RWPE1 (cell line): ENCODE data around the gene APLF.
A peak's percentile ranks its signal among the peaks of the same experiment; 100 is the strongest.
"Not testable (repeated sequence)": the region's sequence is repeated elsewhere in the genome, so short reads cannot be mapped to it uniquely, and the experiment has no call there.

Experiments
- CTCF ChIA-PET: fragments of 350-600 bp; sonication (Branson Sonifier 250); formaldehyde crosslinking; extraction: SDS; loops from one replicate; lab custom pipeline; 2021; lab: Yijun Ruan, JAX
- POLR2A ChIA-PET: fragments of 400-600 bp; formaldehyde crosslinking; extraction: SDS; loops from one replicate; lab custom pipeline; 2020; ENCODE audit warnings: antibody characterized with exemption; ENCODE audit not compliant: low non-redundant PET; lab: Yijun Ruan, JAX
- DNase-seq: peaks from one replicate; pipeline ENCODE4 v3.0.0; 2012; ENCODE audit warnings: low spot score
- H3K27ac ChIP-seq: fragments of 450-650 bp; 2 replicates; pipeline ENCODE4 v1.5.1; 2017
- TF ChIP-seq, protein P1 (sequence below): fragments of 450-650 bp; conservative IDR thresholded peaks from 2 replicates; pipeline ENCODE4 v1.5.1; 2017; ENCODE audit warnings: low read depth, mild to moderate bottlenecking

The APLF gene

DNA sequence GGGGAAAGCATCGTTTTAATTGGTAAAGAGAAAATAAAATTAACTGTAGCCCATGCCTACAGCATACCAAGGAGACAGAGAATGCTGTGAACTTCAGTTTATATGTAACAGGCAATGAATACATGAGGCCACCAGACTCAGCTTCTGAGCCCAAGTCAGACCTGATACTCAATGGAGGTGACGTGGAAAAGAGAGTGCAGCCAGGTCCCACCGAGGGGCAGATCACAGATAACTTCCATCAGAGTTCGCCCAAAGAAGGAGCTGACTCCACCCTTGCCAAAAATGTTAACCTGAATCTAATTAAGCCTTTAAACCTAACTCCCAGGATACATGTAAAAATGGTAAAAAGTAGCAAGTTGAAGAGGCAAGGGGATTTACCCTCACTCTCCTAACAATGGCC lies 123.8 kb downstream of the APLF start:
- no peak overlapping the region for H3K27ac ChIP-seq
- CTCF ChIA-PET: no interaction called here
- POLR2A ChIA-PET: no interaction called here
- TF ChIP-seq, protein P1, sequence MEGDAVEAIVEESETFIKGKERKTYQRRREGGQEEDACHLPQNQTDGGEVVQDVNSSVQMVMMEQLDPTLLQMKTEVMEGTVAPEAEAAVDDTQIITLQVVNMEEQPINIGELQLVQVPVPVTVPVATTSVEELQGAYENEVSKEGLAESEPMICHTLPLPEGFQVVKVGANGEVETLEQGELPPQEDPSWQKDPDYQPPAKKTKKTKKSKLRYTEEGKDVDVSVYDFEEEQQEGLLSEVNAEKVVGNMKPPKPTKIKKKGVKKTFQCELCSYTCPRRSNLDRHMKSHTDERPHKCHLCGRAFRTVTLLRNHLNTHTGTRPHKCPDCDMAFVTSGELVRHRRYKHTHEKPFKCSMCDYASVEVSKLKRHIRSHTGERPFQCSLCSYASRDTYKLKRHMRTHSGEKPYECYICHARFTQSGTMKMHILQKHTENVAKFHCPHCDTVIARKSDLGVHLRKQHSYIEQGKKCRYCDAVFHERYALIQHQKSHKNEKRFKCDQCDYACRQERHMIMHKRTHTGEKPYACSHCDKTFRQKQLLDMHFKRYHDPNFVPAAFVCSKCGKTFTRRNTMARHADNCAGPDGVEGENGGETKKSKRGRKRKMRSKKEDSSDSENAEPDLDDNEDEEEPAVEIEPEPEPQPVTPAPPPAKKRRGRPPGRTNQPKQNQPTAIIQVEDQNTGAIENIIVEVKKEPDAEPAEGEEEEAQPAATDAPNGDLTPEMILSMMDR: no peak
- no peak for DNase-seq

DNA sequence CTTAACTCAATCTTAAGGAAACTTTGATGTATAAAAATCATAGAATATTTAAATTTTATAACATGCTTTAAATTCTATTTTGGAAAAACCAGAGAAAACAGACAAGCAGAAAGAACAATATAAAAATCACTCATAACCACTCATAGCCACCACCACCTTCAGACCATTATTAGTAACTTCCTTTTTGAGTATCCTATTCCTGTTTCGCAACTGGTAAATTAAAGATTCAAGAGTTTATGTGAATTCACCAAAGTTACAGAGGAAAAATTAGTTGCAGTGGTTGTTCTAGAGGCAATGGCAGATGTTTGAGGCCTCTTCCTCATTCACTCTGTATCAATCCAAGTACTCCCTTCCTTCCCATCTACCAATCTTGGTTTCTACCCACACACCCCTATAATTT lies 126.7 kb downstream of the APLF start:
- TF ChIP-seq, protein P1: no peak
- ChIA-PET POLR2A (no interaction called here), CTCF (interaction anchor here (0.5 to 1.9 kb wide), 2 partner anchors 106 to 133 kb away, joined by 3 to 12 read pairs; no protein-coding TSS in a partner anchor)
- DNase-seq: no peak
- no peak overlapping the region for H3K27ac ChIP-seq

DNA sequence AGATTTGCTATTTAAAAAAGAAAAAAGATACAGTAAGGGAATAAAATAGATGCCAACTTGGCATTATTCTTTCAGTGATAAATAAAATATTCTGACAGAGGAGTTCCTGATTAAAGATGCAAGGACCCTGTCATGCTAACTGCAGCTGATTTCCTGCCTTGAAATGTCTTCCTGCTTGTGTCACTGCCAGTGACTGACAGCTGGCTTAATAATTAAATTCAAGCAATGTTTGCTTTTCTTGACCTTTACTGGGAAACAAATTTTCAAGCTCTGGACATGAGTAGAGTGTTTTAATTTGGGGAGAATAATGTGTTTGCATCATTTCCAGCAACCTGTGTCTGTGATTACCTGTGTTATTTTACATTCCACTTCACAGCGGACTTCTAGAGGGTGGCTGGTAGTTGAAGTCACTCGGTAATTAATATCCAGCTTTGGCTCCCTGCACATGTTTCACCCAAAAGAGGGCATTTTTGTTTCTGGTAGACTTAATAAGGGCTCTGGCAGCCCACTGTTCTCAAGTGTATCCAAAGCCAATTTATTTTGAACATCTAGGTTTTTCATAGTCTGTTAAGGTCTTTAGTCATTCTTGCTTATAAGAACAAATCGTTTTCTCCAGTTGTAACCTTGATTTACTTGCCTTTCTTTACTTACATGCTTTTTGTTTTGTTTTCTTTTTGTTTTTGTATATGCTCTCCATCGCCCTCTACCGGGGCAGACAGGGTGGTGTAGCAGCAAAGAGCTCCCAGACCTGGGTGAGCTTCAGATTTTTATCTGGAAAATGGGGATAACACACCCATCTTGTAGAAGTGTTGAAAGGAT lies 127.5 kb downstream of the APLF start:
- ChIA-PET CTCF (interaction anchor here (0.5 to 1.9 kb wide), 14 partner anchors 18 to 1521 kb away, joined by 3 to 12 read pairs (median 4); no protein-coding TSS in a partner anchor), POLR2A (no interaction called here)
- DNase-seq: peak; percentile 48
- TF ChIP-seq, protein P1: peak; percentile 63
- no peak overlapping the region for H3K27ac ChIP-seq

DNA sequence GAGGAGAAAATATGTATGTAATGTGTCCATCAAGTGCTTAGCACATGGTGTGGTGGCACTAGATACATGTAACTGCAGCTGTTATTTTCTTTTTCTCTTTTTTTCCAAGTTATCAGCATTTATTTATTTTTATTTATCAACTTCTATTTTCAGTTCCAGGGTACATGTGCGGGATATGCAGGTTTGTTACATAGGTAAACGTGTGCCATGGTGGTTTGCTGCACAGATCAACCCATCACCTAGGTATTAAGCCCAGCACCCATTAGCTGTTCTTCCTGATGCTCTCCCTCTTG lies 128.1 kb downstream of the APLF start:
- H3K27ac ChIP-seq, DNase-seq, POLR2A ChIA-PET: not testable (repeated sequence)
- TF ChIP-seq, protein P1: 0 out of 2 replicates have a peak, but pooled peaks have one; percentile 4
- CTCF ChIA-PET: interaction anchor here (0.5 to 1.9 kb wide), 13 partner anchors 19 to 1521 kb away, joined by 3 to 12 read pairs (median 4); no protein-coding TSS in a partner anchor

DNA sequence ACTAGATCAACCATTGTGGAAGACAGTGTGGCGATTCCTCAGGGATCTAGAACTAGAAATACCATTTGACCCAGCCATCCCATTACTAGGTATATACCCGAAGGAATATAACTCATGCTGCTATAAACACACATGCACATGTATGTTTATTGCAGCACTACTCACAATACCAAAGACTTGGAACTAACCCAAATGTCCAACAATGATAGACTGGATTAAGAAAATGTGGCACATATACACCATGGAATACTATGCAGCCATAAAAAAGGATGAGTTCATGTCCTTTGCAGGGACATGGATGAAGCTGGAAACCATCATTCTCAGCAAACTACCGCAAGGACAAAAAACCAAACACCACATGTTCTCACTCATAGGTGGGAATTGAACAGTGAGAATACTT lies 133.1 kb downstream of the APLF start:
- POLR2A ChIA-PET, DNase-seq, H3K27ac ChIP-seq, CTCF ChIA-PET: not testable (repeated sequence)

DNA sequence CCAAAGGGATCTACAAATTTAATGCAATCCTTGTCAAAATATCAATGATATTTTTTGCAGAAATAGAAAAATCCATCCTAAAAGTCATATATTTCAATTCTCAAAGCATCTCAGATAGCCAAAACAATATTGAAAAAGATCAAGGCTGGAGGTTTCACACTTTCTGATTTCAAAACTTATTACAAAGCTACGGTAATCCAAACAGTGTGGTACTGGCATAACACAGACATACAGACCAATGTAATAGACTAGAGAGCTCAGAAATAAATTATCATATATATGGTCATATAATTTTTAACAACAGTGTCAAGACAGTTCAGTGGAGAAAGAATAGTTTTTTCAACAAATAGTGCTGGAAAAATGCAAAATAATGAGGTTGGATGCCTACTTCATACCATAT lies 135.7 kb downstream of the APLF start:
- ChIA-PET POLR2A (no interaction called here), CTCF (no interaction called here)
- TF ChIP-seq, protein P1: no peak
- no peak overlapping the region for H3K27ac ChIP-seq
- DNase-seq: no peak

DNA sequence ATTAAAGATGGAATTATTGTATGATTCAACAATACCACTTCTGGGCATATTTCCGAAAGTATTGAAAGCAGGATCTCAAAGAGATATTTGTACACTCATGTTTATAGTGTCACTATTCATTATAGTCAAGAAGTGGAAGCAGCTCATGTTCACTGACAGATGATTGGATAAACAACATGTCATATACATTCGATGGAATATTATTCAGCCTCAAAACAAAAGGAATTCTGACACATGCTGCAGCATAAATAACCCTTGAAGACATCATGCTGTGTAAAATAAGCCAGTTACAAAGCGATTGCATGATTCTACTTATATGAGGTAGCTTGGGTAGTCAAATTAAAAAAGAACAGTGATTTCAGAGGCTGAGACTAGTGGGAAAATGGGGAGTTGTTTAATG lies 136.7 kb downstream of the APLF start:
- ChIA-PET CTCF (interaction anchor here (0.6 kb wide), 1 partner anchor 428 kb away, joined by 3 read pairs; no protein-coding TSS in a partner anchor), POLR2A (no interaction called here)
- DNase-seq: no peak
- TF ChIP-seq, protein P1: no peak
- H3K27ac ChIP-seq: no peak overlapping the region
